HL-60/S4 (cell line): Measurements from ENCODE around the gene COG5.

ENCODE experiments used
- in situ Hi-C: fragments of 300-500 bp; cut with MboI; formaldehyde crosslinking; loops from 2 replicates; pipeline ENCODE4 v1.14.3; 2022; ENCODE audit warnings: low sequenced_read_pairs

The COG5 gene

DNA sequence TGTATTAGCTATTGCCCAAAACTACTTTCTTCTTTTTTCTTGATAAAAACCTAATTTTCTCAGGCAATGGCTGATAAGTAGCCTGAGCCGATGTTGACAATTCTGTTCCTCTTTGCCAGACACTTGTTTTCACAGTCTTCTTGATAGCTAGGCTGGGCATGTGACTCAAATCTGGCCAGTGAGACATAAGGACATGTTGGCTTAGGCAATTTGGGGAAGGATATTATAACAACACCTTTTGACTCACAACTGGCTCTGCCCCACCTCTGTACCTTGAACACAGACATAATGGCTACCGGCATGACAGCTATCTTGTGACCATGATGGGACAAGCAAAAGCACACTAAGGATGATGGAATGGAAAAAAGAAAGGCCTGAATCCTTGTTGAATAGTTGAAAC lies 166.7 kb downstream of the COG5 start:
- in situ Hi-C loops = no loop called here

DNA sequence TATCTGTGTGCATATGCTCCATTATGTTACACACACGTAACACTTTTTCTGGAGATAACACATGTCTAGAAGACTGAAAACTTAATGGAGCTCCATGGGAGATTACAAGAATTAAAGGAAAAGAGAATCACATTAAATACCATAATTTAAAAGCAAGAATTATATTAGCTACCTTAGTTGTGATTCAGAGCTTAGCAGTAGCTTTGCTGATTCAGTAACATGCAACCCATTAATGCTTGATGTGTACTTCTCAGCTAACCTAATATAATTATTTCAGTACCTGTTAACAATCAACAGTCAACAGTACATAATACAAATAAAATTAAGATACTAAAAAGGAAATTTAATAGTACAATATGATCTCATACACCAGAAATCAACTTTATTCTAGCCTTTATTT lies 167.6 kb downstream of the COG5 start:
- in situ Hi-C loops = no loop called here

DNA sequence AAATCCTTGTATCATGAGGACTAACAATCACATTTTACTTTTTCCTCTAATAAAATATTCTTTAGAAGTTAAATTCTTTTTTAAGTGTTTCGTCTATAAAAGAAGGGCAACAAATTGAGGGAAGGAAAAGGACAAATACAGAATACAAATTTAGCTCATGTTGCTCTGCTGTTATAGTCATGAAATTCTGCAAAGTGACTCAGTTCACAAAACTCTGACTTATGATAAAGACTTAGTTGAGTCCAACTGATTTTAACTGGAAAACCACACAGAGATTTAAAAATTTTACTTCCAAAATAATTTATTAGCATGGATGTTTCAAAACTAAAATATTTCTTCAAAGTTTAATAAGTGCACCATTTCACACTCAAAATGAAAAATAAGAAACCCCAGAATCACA lies 168.9 kb downstream of the COG5 start:
- in situ Hi-C loops = no loop called here

DNA sequence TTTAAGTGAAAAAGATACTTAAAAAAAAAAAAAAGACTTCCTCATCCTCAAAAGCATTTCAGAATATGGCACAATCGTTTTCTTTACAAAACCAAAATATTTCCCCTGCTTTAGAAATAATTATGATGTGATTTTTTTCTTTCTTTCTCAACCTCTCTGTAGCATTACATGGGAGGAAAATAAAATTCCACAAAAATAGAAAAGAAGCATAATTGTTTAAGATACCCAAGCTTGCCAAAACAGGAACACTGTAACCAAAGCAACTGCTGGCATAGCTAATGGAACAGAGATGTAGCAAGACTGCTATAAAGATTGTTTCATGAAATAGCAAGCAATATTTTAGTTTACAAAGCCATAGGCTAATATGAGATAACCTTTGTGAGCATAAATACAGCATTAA lies 169.4 kb downstream of the COG5 start:
- in situ Hi-C loops = no loop called here

DNA sequence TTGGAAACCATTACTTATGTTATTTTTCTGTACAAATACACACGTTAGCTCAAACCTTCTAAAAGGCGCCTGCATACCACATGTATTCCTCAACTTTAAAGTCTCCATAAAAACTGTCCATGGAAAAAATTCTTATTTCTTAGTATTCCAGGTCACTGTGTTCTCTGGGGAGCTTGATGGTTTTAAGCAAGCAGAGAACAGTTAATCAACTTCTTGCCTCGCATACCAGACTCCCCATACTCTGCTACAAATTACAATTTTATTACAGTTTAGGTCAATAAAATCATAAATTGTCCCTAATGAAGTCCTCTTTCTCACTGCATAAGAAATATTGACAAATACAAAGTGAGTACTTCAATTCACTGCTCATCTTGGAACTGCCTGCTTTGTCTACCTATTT lies 170.9 kb downstream of the COG5 start:
- in situ Hi-C loops = no loop called here

DNA sequence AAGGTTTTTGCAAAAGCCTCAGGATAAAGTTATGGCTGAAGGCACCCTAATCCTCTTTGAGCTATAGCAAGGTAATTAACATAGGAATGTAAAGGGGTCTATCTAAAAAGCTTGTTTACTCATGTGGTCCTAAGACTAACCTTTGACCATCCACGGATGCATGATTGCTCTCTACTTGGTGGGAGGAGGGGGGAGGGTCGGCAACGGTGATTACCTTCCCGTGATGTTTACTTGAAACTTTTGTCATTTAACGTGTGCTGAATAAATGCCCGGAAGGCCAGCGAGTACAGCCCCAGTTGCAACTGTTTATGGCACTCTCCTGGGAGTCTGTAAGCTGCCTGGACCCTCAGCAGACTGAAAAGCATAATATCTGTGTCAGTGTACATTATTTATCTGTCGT lies 172.8 kb downstream of the COG5 start:
- in situ Hi-C loops = no loop called here

DNA sequence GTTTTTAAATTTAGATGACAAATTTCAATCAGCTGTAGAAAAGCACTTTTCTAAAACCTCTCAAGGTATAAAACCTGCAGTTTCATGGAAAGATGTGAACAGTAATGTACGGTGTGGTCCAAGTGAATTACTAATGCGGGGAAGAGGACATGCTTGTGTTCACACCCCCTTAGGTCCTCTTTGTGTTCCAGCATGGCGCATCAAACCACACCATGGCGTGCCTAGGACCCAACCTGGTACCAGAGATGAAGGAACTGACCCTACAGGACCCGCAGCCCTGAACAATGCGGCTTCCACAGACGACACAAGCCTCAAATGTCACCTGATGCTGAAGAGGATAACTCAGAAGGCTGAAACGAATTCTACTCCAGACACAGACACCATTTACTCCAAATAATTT lies 175.1 kb downstream of the COG5 start:
- in situ Hi-C loops = no loop called here

DNA sequence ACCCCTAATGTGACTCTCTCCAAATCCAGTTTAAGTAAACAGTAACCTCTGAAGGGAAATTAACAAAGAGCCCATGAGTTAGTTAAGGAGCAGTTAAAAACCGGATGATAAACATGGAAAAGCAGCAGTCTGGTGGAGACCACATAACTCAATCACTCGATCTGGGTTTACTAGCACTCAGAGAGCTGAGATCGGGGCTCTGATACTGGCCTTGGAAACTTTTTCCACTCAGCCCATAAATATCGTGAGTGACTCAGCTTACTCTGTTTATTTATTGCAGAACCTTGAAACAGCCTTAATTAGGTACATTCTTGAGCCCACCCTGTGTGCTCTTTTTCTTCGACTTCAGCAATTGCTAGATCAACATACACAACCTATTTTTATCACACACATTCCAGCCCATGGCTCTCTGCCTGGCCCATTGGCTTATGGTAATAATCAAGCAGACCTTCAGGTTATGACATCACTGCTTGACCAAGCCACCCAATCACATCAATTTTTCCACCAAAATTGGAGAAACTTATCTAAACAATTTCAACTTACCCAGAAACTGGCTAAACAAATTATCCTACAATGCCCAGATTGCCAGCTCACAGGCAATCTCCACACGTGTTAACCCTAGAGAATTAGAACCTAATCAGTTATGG lies 176.0 kb downstream of the COG5 start:
- in situ Hi-C loops = no loop called here

DNA sequence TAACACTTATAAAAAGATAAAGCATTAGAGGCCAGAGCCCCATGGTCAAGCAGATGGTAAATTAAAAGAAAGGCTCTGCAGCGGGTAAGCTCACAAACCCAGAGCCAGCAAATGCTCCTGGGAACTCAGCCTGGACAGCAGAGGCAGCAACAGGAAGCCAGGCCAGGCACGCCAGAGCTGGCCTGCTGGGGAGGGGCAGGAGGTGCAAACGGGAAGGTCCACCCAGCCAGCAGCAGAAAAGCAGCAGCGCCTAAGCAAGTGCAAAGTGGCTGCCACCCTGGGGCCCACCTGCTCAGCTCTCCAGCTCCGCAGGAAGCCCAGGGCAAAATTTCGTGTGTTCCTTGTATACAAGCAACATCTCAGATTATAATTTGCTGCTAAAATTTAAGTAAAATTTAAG lies 176.6 kb downstream of the COG5 start:
- in situ Hi-C loops = no loop called here

DNA sequence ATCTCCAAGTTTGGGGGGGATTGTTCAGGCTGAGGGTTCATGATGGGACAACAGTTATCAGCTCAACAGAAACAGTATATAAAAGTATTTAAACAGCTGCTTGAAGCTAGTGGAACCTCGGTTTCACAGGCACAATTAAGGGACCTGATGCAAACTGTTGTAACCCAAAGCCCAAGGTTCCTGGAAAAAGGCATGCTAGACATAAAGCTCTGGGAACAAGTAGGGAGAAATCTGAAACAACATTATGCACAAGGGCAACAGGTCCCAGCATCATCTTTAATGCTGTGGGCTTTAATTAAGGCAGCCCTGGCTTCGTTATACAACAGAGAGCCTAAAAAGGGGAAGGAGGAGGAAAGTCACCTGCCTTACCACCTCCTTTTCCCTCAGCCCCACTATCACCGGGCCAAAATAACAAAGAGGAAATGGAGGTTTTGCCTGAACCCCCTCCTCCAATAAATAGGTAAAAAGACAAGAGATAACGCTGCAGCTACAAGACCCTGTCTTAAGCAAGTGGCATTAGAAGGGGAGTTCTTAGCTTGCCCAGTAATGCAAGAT lies 177.1 kb downstream of the COG5 start:
- in situ Hi-C loops = no loop called here

DNA sequence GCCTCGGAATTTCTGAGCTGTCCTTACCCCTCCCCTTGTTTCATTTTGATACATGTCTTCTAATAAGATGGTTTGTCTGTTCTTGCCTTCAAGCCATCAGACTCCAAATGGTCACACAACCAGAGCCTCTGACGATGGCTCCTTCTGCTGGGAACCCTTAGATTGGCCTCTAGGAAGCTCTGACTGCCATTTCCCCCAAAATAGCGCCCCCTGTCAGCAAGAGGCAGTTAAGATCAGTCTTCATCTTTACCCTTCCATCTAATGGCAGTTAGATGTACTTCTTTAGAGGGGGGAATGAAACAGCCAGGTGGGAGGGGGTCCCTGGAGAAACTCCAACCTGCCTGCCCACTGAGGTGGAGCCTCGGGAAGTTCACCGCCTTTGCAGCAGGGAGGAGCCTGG lies 179.7 kb downstream of the COG5 start:
- in situ Hi-C loops = no loop called here

DNA sequence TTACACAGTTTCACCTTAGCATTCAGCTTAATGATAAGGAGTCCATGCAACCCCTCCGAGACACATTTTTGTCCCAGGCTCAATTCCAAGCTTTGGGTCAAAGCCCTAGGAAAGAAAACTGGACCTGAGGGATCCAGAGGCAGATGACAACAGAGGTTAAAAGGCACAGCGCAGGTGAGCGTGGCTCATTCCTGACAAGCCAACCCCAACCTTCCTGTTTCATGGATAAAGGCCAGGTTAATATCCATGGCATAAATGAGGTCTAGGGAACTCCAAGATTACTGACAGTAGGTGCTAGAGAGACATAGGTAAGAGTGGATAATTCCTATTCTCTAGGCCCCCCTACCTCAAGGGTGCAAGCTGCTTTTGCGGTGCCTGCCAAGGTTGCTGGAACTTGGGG lies 180.5 kb downstream of the COG5 start:
- in situ Hi-C loops = no loop called here

DNA sequence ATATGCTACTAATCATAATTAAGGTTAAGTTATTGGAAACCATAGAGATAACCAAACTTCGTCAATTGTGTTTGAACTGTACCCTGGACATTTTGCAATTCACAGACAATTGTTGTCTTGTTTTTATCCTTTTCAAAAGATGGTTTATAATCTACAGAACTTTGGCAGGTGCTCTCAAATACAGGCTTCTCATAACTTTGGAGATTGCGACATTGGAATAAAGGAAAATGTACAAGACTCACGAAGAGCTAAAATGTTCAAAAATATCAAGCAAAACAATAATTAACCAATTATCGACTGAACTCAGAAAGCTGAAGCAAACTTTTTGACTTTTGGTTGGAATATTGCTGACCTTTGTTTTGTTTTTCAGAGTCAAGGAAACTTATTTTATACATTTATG lies 182.3 kb downstream of the COG5 start:
- in situ Hi-C loops = no loop called here

DNA sequence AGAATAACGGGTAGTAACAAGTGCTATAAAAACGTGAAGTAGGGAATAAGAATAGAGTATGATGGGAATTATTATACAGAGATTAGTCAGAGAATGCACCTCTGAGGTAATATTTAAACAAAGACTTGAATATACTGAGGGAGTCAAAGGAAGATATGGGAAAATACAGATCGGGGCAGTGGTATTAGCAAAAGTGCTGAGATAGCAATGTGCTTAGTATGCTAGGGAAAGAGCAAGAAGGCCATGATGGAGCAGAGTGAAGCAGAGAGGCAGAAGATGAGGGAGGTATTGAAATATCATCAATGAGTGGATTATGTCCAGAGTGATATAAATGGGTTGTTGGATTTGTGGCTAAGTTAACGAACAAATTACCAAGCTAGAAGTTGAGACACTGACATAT lies 190.4 kb downstream of the COG5 start:
- in situ Hi-C loops = no loop called here

DNA sequence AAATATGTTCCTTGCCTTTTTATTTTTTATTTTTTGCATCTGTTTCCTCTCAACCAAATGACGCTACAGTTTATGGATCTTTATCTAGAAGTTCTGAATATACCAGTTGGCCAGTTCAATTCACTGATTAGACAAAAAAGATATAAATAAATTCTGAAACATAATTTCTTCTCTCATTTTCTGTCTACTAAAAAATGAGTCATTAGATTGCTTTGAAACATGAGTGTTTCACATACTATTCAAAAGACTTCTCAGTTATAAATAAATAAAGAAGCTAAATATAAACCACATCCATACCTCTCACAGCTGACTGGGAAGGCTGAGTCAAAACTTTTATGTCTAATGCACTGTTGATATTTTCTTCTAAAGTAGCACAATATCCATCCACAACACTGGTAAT lies 191.4 kb downstream of the COG5 start:
- in situ Hi-C loops = no loop called here

DNA sequence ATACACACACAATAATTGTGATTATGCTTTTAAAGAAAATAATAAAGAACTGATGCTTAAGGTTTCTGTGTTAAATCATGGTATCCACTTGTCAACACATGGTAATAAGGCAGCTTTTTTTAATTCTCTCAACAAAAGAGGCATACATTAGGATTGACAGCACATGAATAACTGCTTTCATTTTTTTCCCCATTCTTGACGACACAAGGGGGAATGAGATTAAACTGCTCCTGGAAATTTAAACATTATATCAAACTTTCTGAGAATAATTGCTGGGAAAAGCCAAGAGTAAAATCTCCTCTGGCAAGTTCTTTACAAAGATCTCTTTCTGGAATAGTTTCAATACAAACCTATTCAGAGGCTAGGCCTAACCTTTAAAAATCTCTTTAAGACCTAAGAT lies 192.9 kb downstream of the COG5 start:
- in situ Hi-C loops = no loop called here

DNA sequence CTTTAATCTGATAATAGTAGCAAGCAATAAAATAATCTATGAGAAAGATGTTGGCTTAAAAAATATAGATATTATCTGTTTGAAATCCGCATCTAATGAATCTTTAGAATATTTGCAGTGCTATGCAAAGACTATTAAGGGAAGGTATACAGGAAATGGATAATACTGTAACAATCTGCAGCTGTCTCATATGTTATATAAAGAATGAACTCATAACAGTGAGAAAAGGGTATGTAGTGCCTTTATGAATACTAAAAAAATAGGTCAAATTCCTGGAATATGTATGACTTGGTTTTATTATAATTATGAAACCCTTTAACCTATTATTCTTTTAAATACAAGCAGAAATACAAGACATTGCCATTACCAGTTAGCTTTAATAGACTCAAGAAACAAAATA lies 198.9 kb downstream of the COG5 start:
- in situ Hi-C loops = no loop called here

DNA sequence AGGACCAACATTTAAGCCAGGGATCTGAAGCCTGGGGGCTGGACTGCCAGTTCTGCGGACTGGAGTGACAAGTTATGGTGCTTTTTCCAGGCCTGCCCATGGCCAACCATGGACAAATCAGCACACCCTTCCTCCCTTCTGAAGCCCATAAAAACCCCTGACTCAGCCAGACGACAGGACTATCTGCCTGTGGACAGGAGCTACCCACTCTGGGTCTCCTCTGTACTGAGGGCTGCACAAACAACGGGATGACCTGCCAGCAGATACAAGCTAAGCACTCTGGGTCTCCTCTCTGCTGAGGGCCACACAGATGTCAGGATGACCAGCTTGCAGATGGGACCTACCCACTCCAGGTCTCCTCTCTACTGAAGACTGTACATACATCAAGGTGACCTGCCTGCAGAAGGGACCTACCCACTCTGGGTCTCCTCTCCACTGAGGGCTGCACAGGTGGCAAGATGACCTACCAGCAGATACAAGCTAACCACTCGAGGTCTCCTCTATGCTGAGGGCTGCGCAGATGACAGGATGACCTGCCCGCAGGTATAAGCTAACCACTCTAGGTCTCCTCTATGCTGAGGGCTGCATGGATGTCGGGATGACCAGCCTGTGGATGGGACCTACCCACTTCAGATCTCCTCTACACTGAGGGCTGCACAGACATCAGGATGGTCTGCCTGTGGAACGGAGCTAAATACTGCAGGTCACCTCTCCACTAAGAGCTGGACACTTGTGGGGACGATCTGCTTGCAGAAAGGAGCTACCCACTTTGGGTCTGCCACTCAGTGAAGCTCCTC lies 204.0 kb downstream of the COG5 start:
- in situ Hi-C loops = no loop called here

DNA sequence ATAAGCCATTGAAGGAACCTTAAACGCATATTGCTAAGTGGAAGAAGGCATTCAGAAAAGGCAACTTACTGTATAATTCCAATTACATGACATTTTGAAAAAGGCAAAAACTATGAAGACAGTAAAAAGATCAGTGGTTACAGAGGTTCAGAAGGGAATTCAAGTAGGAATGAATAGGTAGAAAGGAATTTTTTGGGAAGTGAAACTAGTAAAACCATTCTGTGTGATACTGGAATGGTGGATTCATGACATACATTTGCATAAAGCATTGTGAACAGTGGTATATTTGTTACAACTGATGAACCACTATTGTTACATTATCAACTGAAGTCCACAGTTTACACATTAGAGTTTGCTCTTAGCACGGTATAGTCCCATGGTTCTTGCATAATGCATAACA lies 208.1 kb downstream of the COG5 start:
- in situ Hi-C loops = no loop called here

DNA sequence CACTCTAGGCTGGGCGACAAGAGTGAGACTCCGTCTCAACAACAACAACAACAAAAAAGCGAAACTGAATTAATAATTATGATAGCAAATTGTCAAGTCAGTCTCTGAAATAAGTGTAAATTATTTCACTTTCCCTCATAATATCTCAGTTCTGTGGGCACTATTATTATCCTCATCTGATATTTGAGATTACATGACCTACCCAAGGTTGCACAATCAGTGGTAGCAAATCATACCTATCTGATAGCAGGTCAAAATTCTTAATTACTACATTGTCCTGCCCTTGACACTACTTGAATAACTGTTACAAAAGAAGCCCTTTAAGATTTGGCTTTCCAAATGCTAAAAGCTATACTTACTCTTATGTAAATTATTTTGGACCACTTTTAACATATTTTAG lies 209.1 kb downstream of the COG5 start:
- in situ Hi-C loops = no loop called here

DNA sequence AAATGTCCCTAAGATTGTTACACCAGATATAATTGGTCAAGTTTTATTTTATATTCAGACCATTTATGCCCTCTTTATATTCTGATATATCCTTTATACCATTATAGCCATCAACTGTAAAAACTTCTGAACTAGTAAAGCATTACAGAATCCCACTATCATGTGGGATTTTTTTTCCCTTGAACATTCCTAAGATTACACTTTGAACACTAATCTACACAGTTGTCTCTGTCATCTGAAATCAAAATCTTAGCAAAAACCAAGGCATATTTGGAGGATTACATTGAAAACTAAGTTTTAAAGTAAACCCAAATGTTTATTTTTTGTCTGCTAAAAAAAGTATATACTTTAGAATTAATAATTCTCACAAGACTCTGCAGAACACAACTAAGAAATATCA lies 210.0 kb downstream of the COG5 start:
- in situ Hi-C loops = no loop called here

DNA sequence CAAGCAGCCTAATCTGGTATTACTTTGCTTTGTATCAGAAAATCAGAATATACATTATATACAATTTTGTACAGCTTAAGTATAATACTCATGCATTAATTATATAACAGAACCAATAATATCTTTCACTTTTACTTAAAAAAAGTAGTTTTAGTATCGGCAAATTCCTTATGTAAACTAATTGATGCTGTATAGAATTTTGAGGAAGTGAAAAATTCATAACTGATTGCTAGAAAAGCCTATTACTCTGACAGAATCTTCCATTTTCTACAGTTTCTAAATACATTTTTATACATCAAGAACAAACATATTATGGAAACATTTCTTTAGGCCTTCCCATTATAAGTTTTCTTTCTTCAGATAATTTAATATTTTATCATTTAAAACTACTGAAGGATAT lies 217.8 kb downstream of the COG5 start:
- in situ Hi-C loops = no loop called here

DNA sequence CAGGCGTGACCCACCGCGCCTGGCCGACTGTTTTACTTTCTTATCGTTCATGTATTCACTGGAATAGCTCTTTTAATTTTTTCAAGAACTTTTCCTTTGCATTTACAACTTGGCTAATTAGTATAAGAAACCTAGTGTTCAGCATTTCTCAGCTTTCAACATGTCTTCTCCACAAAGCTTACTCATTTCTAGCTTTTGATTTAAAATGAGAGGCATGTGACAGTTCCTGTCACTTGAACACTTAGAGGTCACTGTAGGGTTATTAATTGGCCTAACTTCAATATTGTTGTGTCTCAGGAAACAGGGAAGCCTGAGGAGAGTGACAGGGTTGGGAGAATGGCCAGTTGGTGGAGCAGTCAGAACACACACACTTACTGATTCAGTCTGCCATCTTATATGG lies 218.9 kb downstream of the COG5 start:
- in situ Hi-C loops = no loop called here
